HepG2 (cell line): ENCODE data around the gene TBC1D10B. TPM values are rescaled to one million over a fixed set of nuclear protein-coding genes. Genes with fewer than 3 reads are reported as not detected.

Experiments
- AKNA ChIP-seq: sonication (generic); formaldehyde crosslinking; IDR thresholded peaks from 2 replicates; pipeline ENCODE4 v1.4.0; 2020; ENCODE audit warnings: missing genetic modification reagents, borderline replicate concordance
- ATF5 ChIP-seq: sonication (generic); formaldehyde crosslinking; IDR thresholded peaks from 2 replicates; pipeline ENCODE4 v1.4.0; 2020; ENCODE audit warnings: mild to moderate bottlenecking, low read depth, missing genetic modification reagents
- ATRX ChIP-seq: sonication (generic); formaldehyde crosslinking; IDR thresholded peaks from 2 replicates; pipeline ENCODE4 v1.4.0; 2020; ENCODE audit warnings: missing genetic modification reagents, borderline replicate concordance
- CBX2 ChIP-seq, 2 experiments: fragments of 200-600 bp in 1 of 2; sonication (generic); formaldehyde crosslinking in 1 of 2; IDR thresholded peaks; 2 replicates each; pipeline versions ENCODE4 v1.7.0 to v1.8.1; 2018 to 2022; ENCODE audit warnings: low read depth in 2 of 2, low read length in 1 of 2, mild to moderate bottlenecking in 1 of 2, missing genetic modification reagents in 1 of 2
- ELF4 ChIP-seq: sonication (generic); formaldehyde crosslinking; IDR thresholded peaks from 2 replicates; pipeline ENCODE4 v1.5.0; 2020; ENCODE audit warnings: missing genetic modification reagents, mild to moderate bottlenecking, moderate library complexity, borderline replicate concordance
- ELK4 ChIP-seq: sonication (generic); formaldehyde crosslinking; IDR thresholded peaks from 2 replicates; pipeline ENCODE4 v1.9.0; 2021; ENCODE audit warnings: missing genetic modification reagents, borderline replicate concordance
- HNF1B ChIP-seq: sonication (generic); formaldehyde crosslinking; IDR thresholded peaks from 2 replicates; pipeline ENCODE4 v1.5.1; 2020; ENCODE audit warnings: mild to moderate bottlenecking, moderate library complexity, missing genetic modification reagents
- MIXL1 ChIP-seq: IDR thresholded peaks from 2 replicates; pipeline ENCODE4 v1.6.1; 2016
- NFE2L1 ChIP-seq: sonication (generic); formaldehyde crosslinking; IDR thresholded peaks from 2 replicates; pipeline ENCODE4 v1.4.0; 2020; ENCODE audit warnings: missing genetic modification reagents, mild to moderate bottlenecking, borderline replicate concordance
- NFYB ChIP-seq: sonication (generic); formaldehyde crosslinking; IDR thresholded peaks from 2 replicates; pipeline ENCODE4 v1.4.0; 2020; ENCODE audit warnings: missing genetic modification reagents
- PHB2 ChIP-seq: fragments of 450-650 bp; IDR thresholded peaks from 2 replicates; pipeline ENCODE4 v1.6.1; 2018; ENCODE audit not compliant: partially characterized antibody
- REL ChIP-seq: sonication (generic); formaldehyde crosslinking; conservative IDR thresholded peaks from 2 replicates; pipeline ENCODE4 v1.8.0; 2022; ENCODE audit warnings: mild to moderate bottlenecking, missing genetic modification reagents, moderate library complexity
- REPIN1 ChIP-seq: sonication (generic); formaldehyde crosslinking; IDR thresholded peaks from 2 replicates; pipeline ENCODE4 v1.8.0; 2022; ENCODE audit warnings: missing genetic modification reagents, low read depth, mild to moderate bottlenecking, borderline replicate concordance
- SMARCE1 ChIP-seq: fragments of 450-650 bp; IDR thresholded peaks from 2 replicates; pipeline ENCODE4 v1.6.1; 2017; ENCODE audit warnings: borderline replicate concordance
- SOX5 ChIP-seq: IDR thresholded peaks from 2 replicates; pipeline ENCODE4 v1.6.1; 2016; ENCODE audit warnings: borderline replicate concordance
- SP2 ChIP-seq: sonication (generic); formaldehyde crosslinking; IDR thresholded peaks from 2 replicates; pipeline ENCODE4 v1.5.1; 2020; ENCODE audit warnings: mild to moderate bottlenecking, missing genetic modification reagents
- TOE1 ChIP-seq: sonication (generic); formaldehyde crosslinking; IDR thresholded peaks from 2 replicates; pipeline ENCODE4 v1.4.0; 2020; ENCODE audit warnings: mild to moderate bottlenecking, missing genetic modification reagents
- ZFP82 ChIP-seq: sonication (generic); formaldehyde crosslinking; IDR thresholded peaks from 2 replicates; pipeline ENCODE4 v1.5.1; 2020; ENCODE audit warnings: mild to moderate bottlenecking, missing genetic modification reagents, borderline replicate concordance
- ZNF629 ChIP-seq: sonication (generic); formaldehyde crosslinking; conservative IDR thresholded peaks from 2 replicates; pipeline ENCODE4 v1.5.0; 2020; ENCODE audit warnings: missing genetic modification reagents
- ZNF674 ChIP-seq: sonication (generic); formaldehyde crosslinking; IDR thresholded peaks from 2 replicates; pipeline ENCODE4 v1.5.0; 2020; ENCODE audit warnings: low read depth, mild to moderate bottlenecking, missing genetic modification reagents
- ZNF720 ChIP-seq: sonication (generic); formaldehyde crosslinking; IDR thresholded peaks from 2 replicates; pipeline ENCODE4 v1.4.0; 2020; ENCODE audit warnings: missing genetic modification reagents
- polyA plus RNA-seq, 8 experiments: library from polyadenylated mRNA; depleted of rRNA in 3 of 8; stranded (reverse) in 7 of 8; unstranded in 1 of 8; fragments of >200 nt; fragmentation: Illumina TruSeq in 4 of 8; extraction: Trizol in 4 of 8; gene quantifications; 2 replicates each; pipeline versions ENCODE4 v1.2.1 to v1.2.3, GENCODE V29; 2011 to 2016; ENCODE audit warnings: low read depth in 4 of 8, missing spikeins in 1 of 8, mixed read lengths in 1 of 8; ENCODE audit not compliant: insufficient read depth in 1 of 8
- total RNA-seq, 5 experiments: library from RNA; depleted of rRNA; stranded (reverse); fragments of >200 nt; fragmentation: Illumina TruSeq; extraction: Trizol; gene quantifications; 2 replicates each; pipeline ENCODE4 v1.2.3, GENCODE V29; 2016; ENCODE audit warnings: low read depth in 1 of 5

TBC1D10B gene
- total and polyA plus RNA-seq, 2 of the 13 experiments (the other 11 are each of a cell fraction or from before 2014, with no cell fraction given), result 15.7 to 24.8 TPM

- TF ChIP-seq ATF5 (CRISPR knock-in tag) (no peak), ZNF720 (CRISPR knock-in tag) (no peak), ZNF674 (no peak), REL (CRISPR knock-in tag) (no peak; the same call in 1 of the 2 replicates), HNF1B (CRISPR knock-in tag) (peak; percentile 94), TOE1 (no peak), AKNA (CRISPR knock-in tag) (no peak), SP2 (CRISPR knock-in tag) (no peak; the same call in 1 of the 2 replicates), SOX5 (CRISPR knock-in tag) (peak; percentile 44; the same call in 1 of the 2 replicates), NFYB (CRISPR knock-in tag) (no peak; the same call in 1 of the 2 replicates), ATRX (CRISPR knock-in tag) (no peak), ZNF629 (CRISPR knock-in tag) (no peak), ELF4 (CRISPR knock-in tag) (no peak; the same call in 1 of the 2 replicates), REPIN1 (peak; percentile 75), CBX2 (IDR thresholded peaks at IDR 0.05; ENCODE audit: low read depth, low read length) (no peak), CBX2 (CRISPR knock-in tag; IDR thresholded peaks at IDR 0.05; ENCODE audit: low read depth) (no peak), ZFP82 (no peak), SMARCE1 (no peak), NFE2L1 (CRISPR knock-in tag) (no peak), PHB2 (no peak), MIXL1 (CRISPR knock-in tag) (no peak; the same call in 1 of the 2 replicates), ELK4 (no peak)
Measured at GRCh38 chr16:30335598-30336474, 34.5 kb downstream of the TBC1D10B start (continued).
